D341Med (cell line): ENCODE measurements around the gene THEM4.

ENCODE experiments used
- DNase-seq: peaks from one replicate; pipeline ENCODE4 v3.0.0; 2012; ENCODE audit warnings: low spot score

THEM4 gene

GRCh38 chr1:151909167-151910149 is at the start of gene THEM4:
Gene THEM4, minus strand, starts transcription at chr1:151909511. Its CDS starts 53 bp downstream, at chr1:151909458.
- peak; percentile 50 for DNase-seq

DNA sequence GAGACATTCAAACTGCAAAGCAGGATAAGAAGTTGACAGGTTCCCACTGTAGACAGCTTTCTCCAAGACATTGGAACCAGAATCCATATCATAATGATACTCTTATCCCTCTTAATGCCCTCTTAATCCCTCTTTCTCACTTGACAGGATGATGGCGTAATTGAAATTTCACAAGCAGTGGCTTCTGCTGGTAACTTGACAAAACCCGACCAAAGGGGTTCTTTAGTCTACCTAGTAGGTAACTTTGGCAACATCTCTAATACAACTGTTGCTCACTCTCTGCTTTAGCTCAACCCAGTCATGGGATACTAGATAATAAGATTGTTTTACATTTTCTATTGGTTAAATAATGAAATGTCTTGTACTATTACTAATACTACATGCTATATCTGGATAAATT is 49.6 kb upstream of the THEM4 start:
- no peak for DNase-seq

GRCh38 chr1:151956957-151957497 is 47.7 kb upstream of the THEM4 start:
- no peak for DNase-seq

DNA sequence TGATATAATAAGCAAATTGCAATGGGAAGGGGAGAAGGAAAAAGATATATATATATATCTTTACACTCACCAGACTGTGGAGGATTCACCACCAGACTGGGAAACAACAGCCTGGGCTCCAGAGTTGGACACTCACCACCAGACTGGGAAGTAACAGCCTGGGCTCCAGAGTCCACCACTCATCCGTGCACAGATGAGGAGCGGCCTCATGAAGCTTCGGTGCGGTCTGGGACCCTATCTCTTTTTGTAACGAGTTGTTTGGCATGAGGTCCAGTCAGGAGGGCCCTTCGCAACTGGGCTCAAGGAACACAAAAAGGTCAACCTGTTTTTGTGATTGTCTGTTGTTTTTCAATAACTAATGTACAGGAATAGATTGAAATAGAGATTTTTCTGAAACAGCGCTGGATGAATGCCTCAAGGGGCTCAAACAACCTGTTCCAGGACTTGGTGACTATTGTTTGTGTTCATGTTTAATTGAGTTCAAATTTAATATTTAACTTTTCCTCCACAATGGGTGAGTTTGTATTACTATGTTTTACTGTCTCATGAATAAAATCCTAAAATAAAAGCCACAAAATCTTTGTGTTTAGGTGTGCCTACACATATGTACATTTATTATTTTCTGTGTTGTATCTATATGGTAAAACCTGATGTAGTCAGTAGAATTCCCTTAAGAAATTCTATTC is 44.2 kb upstream of the THEM4 start:
- DNase-seq = no peak

GRCh38 chr1:151952811-151953210 is 43.5 kb upstream of the THEM4 start:
- DNase-seq = no peak

GRCh38 chr1:151949371-151950193 is 40.3 kb upstream of the THEM4 start:
- no peak for DNase-seq

GRCh38 chr1:151948506-151948905 is 39.2 kb upstream of the THEM4 start:
- no peak for DNase-seq

- no peak for DNase-seq
Measured at GRCh38 chr1:151947140-151947539, 37.8 kb upstream of the THEM4 start.

GRCh38 chr1:151945725-151946722 is 36.7 kb upstream of the THEM4 start:
- DNase-seq = no peak

DNA sequence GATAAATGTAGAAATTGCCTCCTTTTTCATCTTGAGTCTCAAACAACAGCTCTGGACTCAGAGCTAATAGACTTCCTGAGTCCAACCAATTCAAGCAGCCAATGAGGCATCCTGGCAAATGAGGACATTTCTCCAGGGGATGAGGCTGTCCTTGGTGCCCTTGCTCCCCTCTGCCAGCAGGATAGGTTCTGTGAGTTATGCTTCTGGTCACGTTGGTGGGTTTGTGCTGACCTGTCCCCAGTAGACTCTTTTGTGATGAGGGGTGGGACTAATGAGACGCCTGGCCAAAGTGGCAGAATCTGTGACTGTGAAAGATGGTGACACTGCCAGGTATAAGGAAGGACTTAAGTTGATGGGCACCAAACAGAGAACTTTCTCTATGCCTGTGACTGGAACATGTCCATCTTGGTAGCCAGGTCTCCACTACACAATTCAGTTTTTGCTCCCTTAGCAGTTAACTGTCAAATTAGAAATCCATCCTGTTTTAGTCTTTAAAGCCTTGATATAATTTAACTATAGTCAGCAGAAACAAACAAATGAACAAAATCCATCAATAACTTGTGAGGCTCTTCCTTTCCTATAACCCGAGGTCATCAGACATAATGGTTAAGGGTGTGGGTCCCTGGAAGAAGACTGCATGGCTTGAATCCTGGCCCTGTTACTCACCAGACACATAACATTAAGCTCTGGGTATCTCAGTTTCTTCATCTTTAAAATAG is 35.7 kb upstream of the THEM4 start:
- no peak for DNase-seq

GRCh38 chr1:151944126-151944856 is 35.0 kb upstream of the THEM4 start:
- DNase-seq = no peak

GRCh38 chr1:151943591-151943990 is 34.3 kb upstream of the THEM4 start:
- DNase-seq = no peak

- DNase-seq = no peak
Measured at GRCh38 chr1:151942882-151943281, 33.6 kb upstream of the THEM4 start.

DNA sequence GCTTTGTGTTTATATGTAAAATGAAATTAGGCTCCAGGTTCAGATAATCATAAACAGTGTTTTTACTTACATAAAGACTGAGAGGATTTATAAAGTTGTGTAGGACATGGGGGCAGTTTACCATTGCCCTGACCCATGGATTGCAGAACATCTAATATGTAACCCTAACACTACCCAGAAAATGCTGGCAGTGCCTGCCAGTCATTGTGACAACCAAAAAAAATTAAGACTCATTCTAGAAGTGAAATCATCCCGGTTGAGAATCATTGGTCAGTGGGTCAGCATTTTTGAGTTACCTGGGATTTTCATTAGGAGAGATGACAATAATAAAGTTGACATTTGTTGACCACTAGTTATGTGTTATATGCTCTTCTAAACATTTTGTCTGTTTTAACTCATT is 31.2 kb upstream of the THEM4 start:
- DNase-seq = no peak

DNA sequence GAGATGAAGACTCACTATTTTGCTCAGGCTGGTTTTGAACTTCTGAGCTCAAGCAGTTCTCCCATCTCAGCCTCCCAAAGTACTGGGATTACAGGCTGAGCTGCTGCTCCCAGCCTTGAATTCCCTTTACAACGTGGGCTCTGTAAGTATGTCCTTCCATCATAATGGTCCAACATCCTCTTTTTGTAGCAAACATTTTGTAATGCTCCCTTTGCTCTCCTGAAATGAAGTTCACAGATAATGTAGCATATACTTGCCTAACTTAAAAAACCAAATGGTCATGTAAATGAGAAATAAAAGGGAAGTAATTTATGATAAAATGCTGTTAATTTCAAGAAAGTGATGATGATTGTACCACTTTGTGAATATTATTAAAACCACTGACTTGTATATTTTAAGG is 30.5 kb upstream of the THEM4 start:
- DNase-seq = no peak

- no peak for DNase-seq
Measured at GRCh38 chr1:151939141-151939540, 29.8 kb upstream of the THEM4 start.

- no peak for DNase-seq
Measured at GRCh38 chr1:151936653-151937052, 27.3 kb upstream of the THEM4 start.

DNA sequence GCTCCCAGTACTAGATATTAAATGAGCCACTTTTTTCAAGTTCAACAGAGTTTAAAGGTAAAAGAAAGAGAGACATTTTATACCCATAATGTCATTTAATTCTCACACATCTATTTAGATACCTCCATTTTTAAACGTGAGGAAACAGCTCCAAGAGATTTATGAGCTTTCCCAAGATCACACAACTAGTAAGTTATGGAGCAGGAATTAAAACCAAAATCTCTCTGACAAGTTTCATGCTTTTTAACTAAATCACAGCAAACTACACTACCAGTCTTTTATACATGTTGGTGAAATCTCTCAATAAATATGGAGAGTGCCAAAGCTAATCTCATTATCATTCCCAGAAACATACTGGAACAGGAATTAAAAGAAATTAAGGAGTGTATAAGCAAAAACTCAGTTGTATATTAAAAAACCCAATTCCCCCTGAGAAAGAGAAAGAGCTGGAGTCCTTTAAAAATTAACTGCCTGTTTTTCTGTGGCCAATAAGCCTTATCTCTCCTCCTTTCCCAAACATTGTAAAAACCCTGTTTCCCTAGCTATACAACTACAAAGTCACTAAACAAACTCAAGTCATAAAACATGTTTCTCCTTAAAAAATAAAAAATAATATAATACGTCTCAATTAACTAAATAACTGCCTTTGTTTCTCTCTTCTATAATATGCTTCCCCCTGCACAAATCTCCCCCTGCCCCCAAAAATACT is 26.7 kb upstream of the THEM4 start:
- no peak for DNase-seq

GRCh38 chr1:151935154-151935553 is 25.8 kb upstream of the THEM4 start:
- DNase-seq = no peak
